ENCODE measurements around the gene SLC35D2.

DNA sequence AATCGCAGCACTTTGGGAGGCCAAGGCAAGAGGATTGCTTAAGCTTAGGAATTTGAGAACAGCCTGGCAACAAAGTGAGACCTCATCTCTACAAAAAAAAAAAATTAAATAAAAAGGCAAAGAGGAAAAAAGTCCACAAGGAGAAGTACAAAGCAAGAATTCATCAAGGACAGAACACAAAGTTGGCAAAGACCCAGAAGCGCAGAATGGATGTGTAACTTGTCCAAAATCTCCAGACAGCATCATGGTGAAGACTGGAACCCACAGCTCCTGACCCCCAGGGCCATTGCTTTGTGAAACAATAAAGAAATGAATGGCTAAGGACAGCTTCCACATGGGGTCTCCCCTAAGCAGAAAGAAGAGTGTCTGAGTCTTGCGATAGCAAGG lies 89.4 kb downstream of the SLC35D2 start:
- TF ChIP-seq, protein P1, sequence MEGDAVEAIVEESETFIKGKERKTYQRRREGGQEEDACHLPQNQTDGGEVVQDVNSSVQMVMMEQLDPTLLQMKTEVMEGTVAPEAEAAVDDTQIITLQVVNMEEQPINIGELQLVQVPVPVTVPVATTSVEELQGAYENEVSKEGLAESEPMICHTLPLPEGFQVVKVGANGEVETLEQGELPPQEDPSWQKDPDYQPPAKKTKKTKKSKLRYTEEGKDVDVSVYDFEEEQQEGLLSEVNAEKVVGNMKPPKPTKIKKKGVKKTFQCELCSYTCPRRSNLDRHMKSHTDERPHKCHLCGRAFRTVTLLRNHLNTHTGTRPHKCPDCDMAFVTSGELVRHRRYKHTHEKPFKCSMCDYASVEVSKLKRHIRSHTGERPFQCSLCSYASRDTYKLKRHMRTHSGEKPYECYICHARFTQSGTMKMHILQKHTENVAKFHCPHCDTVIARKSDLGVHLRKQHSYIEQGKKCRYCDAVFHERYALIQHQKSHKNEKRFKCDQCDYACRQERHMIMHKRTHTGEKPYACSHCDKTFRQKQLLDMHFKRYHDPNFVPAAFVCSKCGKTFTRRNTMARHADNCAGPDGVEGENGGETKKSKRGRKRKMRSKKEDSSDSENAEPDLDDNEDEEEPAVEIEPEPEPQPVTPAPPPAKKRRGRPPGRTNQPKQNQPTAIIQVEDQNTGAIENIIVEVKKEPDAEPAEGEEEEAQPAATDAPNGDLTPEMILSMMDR (IDR thresholded peaks at IDR 0.05) = no peak
- TF ChIP-seq POLR2A (IDR thresholded peaks at IDR 0.05) = no peak

Data from uterus (tissue), 2 donors.